LNCaP clone FGC (cell line): ENCODE measurements around the gene PHLPP1.

Experiments
- DNase-seq: peaks from one replicate; pipeline ENCODE4 v3.0.0-alpha.2; 2011; ENCODE audit warnings: low read depth
- H3K4me3 ChIP-seq: 2 replicates; pipeline ENCODE4 v1.5.1; 2011; ENCODE audit warnings: mild to moderate bottlenecking, low read depth, low read length, control low read depth
- CTCF ChIP-seq: IDR thresholded peaks from 2 replicates; pipeline ENCODE4 v1.5.1; 2012; ENCODE audit warnings: mild to moderate bottlenecking; ENCODE audit not compliant: control insufficient read depth, insufficient read depth; ENCODE audit errors: extremely low read depth

The PHLPP1 gene

GRCh38 chr18:62728254-62728653 lies 12.9 kb downstream of the PHLPP1 start:
- H3K4me3 ChIP-seq, result no peak overlapping the region

GRCh38 chr18:62729487-62730386 lies 14.4 kb downstream of the PHLPP1 start:
- no peak for DNase-seq
- no peak for TF ChIP-seq CTCF
- H3K4me3 ChIP-seq, result no peak overlapping the region

More at GRCh38 chr18:62728254-62728653, 12.9 kb downstream of the PHLPP1 start:
- TF ChIP-seq CTCF, result no peak
- no peak for DNase-seq

GRCh38 chr18:62730941-62731340 lies 15.6 kb downstream of the PHLPP1 start:
- TF ChIP-seq CTCF, result no peak
- no peak for DNase-seq
- no peak overlapping the region for H3K4me3 ChIP-seq

- no peak for TF ChIP-seq CTCF
- H3K4me3 ChIP-seq, result no peak overlapping the region
Measured at GRCh38 chr18:62732617-62733016, 17.3 kb downstream of the PHLPP1 start.

GRCh38 chr18:62734290-62734689 lies 18.9 kb downstream of the PHLPP1 start:
- no peak for DNase-seq
- H3K4me3 ChIP-seq, result no peak overlapping the region
- no peak for TF ChIP-seq CTCF

More at GRCh38 chr18:62732617-62733016, 17.3 kb downstream of the PHLPP1 start:
- DNase-seq, result no peak

GRCh38 chr18:62735387-62735786 lies 20.0 kb downstream of the PHLPP1 start:
- no peak for DNase-seq
- no peak for TF ChIP-seq CTCF
- H3K4me3 ChIP-seq, result no peak overlapping the region
